H1 (cell line): ENCODE results near the gene ADGRL3. TPM values are rescaled to one million over a fixed set of nuclear protein-coding genes. Genes with fewer than 3 reads are reported as not detected.

Experiments used
- CTCF ChIA-PET: fragments of 300-600 bp; sonication (Branson Sonifier 250); formaldehyde crosslinking; loops from one replicate; lab custom pipeline; 2021; ENCODE audit not compliant: partially characterized antibody; lab: Charles Lee
- POLR2A ChIA-PET: fragments of 300-600 bp; sonication (Branson Sonifier 250); formaldehyde crosslinking; loops from one replicate; lab custom pipeline; 2021; ENCODE audit warnings: inconsistent platforms; ENCODE audit not compliant: partially characterized antibody; lab: Charles Lee
- DNase-seq, 2 experiments: peaks; one replicate each; pipeline versions ENCODE4 v3.0.0 to v3.0.0-alpha.2; 2010 to 2022; ENCODE audit warnings: low spot score in 2 of 2, low read depth in 1 of 2, mixed read lengths in 1 of 2
- FAIRE-seq: peaks from 2 replicates; lab custom pipeline; 2011; peaks lifted over from hg19 to GRCh38; lab: Jason Lieb, UNC
- H2AFZ ChIP-seq: 2 replicates; pipeline ENCODE4 v1.8.1; 2012; ENCODE audit warnings: low read length, inconsistent platforms
- H2AK5ac ChIP-seq: 2 replicates; pipeline ENCODE4 v1.6.1; 2013; ENCODE audit warnings: low read depth, low read length
- H2BK120ac ChIP-seq: replicated peaks from 2 replicates; pipeline ENCODE3; 2013; ENCODE audit warnings: low read depth, low read length, inconsistent platforms
- H2BK12ac ChIP-seq: 2 replicates; pipeline ENCODE4 v1.6.1; 2013; ENCODE audit warnings: low read depth, low read length
- H2BK15ac ChIP-seq: 2 replicates; pipeline ENCODE4 v1.6.1; 2013; ENCODE audit warnings: low read length
- H2BK20ac ChIP-seq: 2 replicates; pipeline ENCODE4 v1.6.1; 2013; ENCODE audit warnings: low read length
- H2BK5ac ChIP-seq: 2 replicates; pipeline ENCODE4 v1.6.1; 2013; ENCODE audit warnings: low read depth, low read length
- H3K14ac ChIP-seq: 2 replicates; pipeline ENCODE4 v1.6.1; 2013; ENCODE audit warnings: inconsistent platforms; ENCODE audit not compliant: insufficient read length
- H3K18ac ChIP-seq: 2 replicates; pipeline ENCODE4 v1.6.1; 2013; ENCODE audit warnings: low read length; ENCODE audit errors: extremely low read depth
- H3K23ac ChIP-seq: 2 replicates; pipeline ENCODE4 v1.6.1; 2013; ENCODE audit warnings: inconsistent platforms; ENCODE audit not compliant: insufficient read length
- H3K23me2 ChIP-seq: 2 replicates; pipeline ENCODE4 v1.6.1; 2013; ENCODE audit warnings: low read depth, low read length
- H3K27ac ChIP-seq: 2 replicates; pipeline ENCODE4 v1.6.1; 2011; ENCODE audit warnings: low read depth, low read length, inconsistent platforms
- H3K27me3 ChIP-seq, 4 experiments: replicated peaks in 1 of 4; 1 replicate in 1 of 4; 2 replicates in 3 of 4; pipeline versions ENCODE4 v1.6.1 to v1.8.1; 2011 to 2013; ENCODE audit warnings: low read length in 3 of 4, mild to moderate bottlenecking in 3 of 4, inconsistent platforms in 2 of 4, mixed read lengths in 2 of 4, moderate library complexity in 1 of 4; ENCODE audit not compliant: control insufficient read depth in 3 of 4, insufficient read depth in 3 of 4; ENCODE audit errors: extremely low read depth in 1 of 4
- H3K36me3 ChIP-seq, 4 experiments: 2 replicates each; pipeline versions ENCODE4 v1.6.1 to v1.8.1; 2011 to 2013; ENCODE audit warnings: mild to moderate bottlenecking in 4 of 4, low read length in 3 of 4, moderate library complexity in 2 of 4, control low read depth in 1 of 4, inconsistent platforms in 1 of 4; ENCODE audit not compliant: insufficient read depth in 4 of 4, control insufficient read depth in 2 of 4
- H3K4ac ChIP-seq: replicated peaks from 2 replicates; pipeline ENCODE3; 2013; ENCODE audit warnings: low read length, low read depth, mixed read lengths, inconsistent platforms; ENCODE audit not compliant: insufficient read length
- H3K4me1 ChIP-seq, 4 experiments: replicated peaks in 1 of 4; 1 replicate in 1 of 4; 2 replicates in 3 of 4; pipeline versions ENCODE4 v1.6.1 to v1.8.1; 2011 to 2013; ENCODE audit warnings: low read length in 3 of 4, inconsistent platforms in 2 of 4, mixed read lengths in 1 of 4; ENCODE audit not compliant: insufficient read depth in 4 of 4, control insufficient read depth in 3 of 4
- H3K4me2 ChIP-seq, 2 experiments: 2 replicates each; pipeline versions ENCODE4 v1.6.1 to v1.8.1; 2011 to 2013; ENCODE audit warnings: low read depth in 2 of 2, low read length in 2 of 2, control low read depth in 1 of 2, inconsistent platforms in 1 of 2, mild to moderate bottlenecking in 1 of 2; ENCODE audit not compliant: insufficient read depth in 1 of 2
- H3K4me3 ChIP-seq, 4 experiments: fragments of 200-600, 300-600 bp in 1 of 4; sonication (generic), shearing (Covaris generic), sonication (Bioruptor Twin) in 1 of 4; 2 replicates each; pipeline versions ENCODE4 v1.5.1 to v1.8.1; 2011 to 2016; ENCODE audit warnings: low read length in 4 of 4, low read depth in 3 of 4, control low read depth in 2 of 4, inconsistent platforms in 2 of 4, mild to moderate bottlenecking in 2 of 4, mixed read lengths in 1 of 4, moderate library complexity in 1 of 4; ENCODE audit not compliant: insufficient read depth in 2 of 4; ENCODE audit errors: extremely low read depth in 1 of 4
- H3K56ac ChIP-seq: replicated peaks from 2 replicates; pipeline ENCODE3; 2013; ENCODE audit warnings: low read depth, mild to moderate bottlenecking, mixed read lengths, low read length, inconsistent platforms; ENCODE audit not compliant: insufficient read length
- H3K79me1 ChIP-seq: 2 replicates; pipeline ENCODE4 v1.6.1; 2013; ENCODE audit warnings: low read depth, low read length, control low read depth
- H3K79me2 ChIP-seq, 2 experiments: 2 replicates each; pipeline versions ENCODE4 v1.6.1 to v1.8.1; 2012 to 2013; ENCODE audit warnings: low read length in 2 of 2, mild to moderate bottlenecking in 2 of 2, inconsistent platforms in 1 of 2; ENCODE audit not compliant: insufficient read depth in 2 of 2, control insufficient read depth in 1 of 2
- H3K9ac ChIP-seq, 4 experiments: replicated peaks in 1 of 4; 1 replicate in 1 of 4; 2 replicates in 3 of 4; pipeline versions ENCODE4 v1.6.1 to v1.8.1; 2011 to 2013; ENCODE audit warnings: low read depth in 3 of 4, low read length in 3 of 4, control low read depth in 2 of 4, mild to moderate bottlenecking in 2 of 4, moderate library complexity in 2 of 4, inconsistent platforms in 1 of 4; ENCODE audit errors: extremely low read depth in 1 of 4
- H3K9me3 ChIP-seq, 2 experiments: 2 replicates each; pipeline versions ENCODE4 v1.6.1 to v1.8.1; 2012 to 2013; ENCODE audit warnings: mild to moderate bottlenecking in 2 of 2, moderate library complexity in 2 of 2, control low read depth in 1 of 2, inconsistent platforms in 1 of 2, low read depth in 1 of 2, low read length in 1 of 2, mixed read lengths in 1 of 2; ENCODE audit not compliant: insufficient read depth in 2 of 2
- H4K20me1 ChIP-seq, 2 experiments: replicated peaks in 1 of 2; 2 replicates each; pipeline versions ENCODE3 to v1.8.1; 2011 to 2013; ENCODE audit warnings: inconsistent platforms in 2 of 2, low read length in 2 of 2, mild to moderate bottlenecking in 1 of 2; ENCODE audit not compliant: insufficient read depth in 2 of 2, control insufficient read depth in 1 of 2
- H4K5ac ChIP-seq: 2 replicates; pipeline ENCODE4 v1.6.1; 2013; ENCODE audit warnings: low read length, low read depth, mixed read lengths, inconsistent platforms; ENCODE audit not compliant: insufficient read length
- H4K8ac ChIP-seq: 2 replicates; pipeline ENCODE4 v1.8.0; 2013; ENCODE audit warnings: mild to moderate bottlenecking, moderate library complexity, low read length, inconsistent platforms; ENCODE audit not compliant: insufficient read depth; ENCODE audit errors: extremely low read depth
- H4K91ac ChIP-seq: replicated peaks from 2 replicates; pipeline ENCODE3; 2013; ENCODE audit warnings: low read length, mixed read lengths, inconsistent platforms; ENCODE audit not compliant: insufficient read length
- SP2 ChIP-seq: IDR thresholded peaks from 2 replicates; pipeline ENCODE4 v1.6.1; 2012; ENCODE audit warnings: mild to moderate bottlenecking, low read length, inconsistent platforms
- SUZ12 ChIP-seq: fragments of 200-600 bp; sonication (generic); IDR thresholded peaks from 2 replicates; pipeline ENCODE4 v1.6.1; 2012; ENCODE audit warnings: mild to moderate bottlenecking, inconsistent platforms, low read length, moderate library complexity, mixed read lengths
- WGBS, 2 experiments: shearing (Covaris generic) in 1 of 2; methylation state at CpG; one replicate each; pipeline versions ENCODE4 v1.1.6 to v1.1.7; 2013 to 2015; ENCODE audit warnings: low lambda C conversion rate in 2 of 2, mixed read lengths in 2 of 2, inconsistent platforms in 1 of 2, low coverage in 1 of 2, missing lambda C conversion rate in 1 of 2; ENCODE audit not compliant: insufficient replicate concordance in 2 of 2, insufficient coverage in 1 of 2, insufficient read length in 1 of 2; ENCODE audit errors: extremely low coverage in 1 of 2, missing lambda C conversion rate in 1 of 2; 5-methylcytosine and 5-hydroxymethylcytosine counted together
- polyA plus RNA-seq, 7 experiments: library from polyadenylated mRNA; depleted of rRNA in 3 of 7; stranded (reverse) in 5 of 7; unstranded in 2 of 7; fragments of >200 nt in 5 of 7; fragments of 200-250 nt in 2 of 7; gene quantifications; 1 replicate in 5 of 7; 2 replicates in 1 of 7; 4 replicates in 1 of 7; pipeline versions ENCODE4 v1.2.1 to v1.2.3, GENCODE V29; 2011 to 2013; ENCODE audit warnings: missing spikeins in 2 of 7, mixed read lengths in 2 of 7
- total RNA-seq: library from RNA; stranded (reverse); fragmentation: NEBNext Ultra II Directional; extraction: Animal tissue kit (Norgen Biotek cat#: 25700); gene quantifications from 2 replicates; pipeline ENCODE4 v1.2.1, GENCODE V29; 2021

ADGRL3 gene
- total and polyA plus RNA-seq, 2 of the 8 experiments (the other 6 are each of a cell fraction or from before 2014, with no cell fraction given) = 6.6 to 13.0 TPM

DNA sequence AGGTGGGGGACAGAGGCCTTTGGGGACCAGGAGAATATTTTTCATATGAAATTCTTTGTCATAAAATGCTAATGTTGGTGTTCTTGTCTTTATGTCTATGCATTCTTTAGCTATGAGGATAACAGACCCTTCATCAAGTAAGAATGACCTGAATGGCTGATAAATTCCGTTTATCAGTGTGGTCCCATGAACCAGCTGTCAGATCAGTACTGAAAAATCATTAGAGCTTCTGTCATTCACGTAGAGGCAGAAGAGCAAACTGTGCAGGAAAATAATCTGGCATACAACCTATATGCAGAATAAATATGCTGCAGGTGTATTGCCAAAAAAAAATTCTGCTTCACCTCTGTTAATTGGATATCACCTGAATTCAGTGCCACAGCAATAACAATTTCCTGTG lies 828.6 kb downstream of the ADGRL3 start:
- Histone ChIP-seq H4K20me1 (no peaks in the 10 kb centered on the region), H2BK12ac (no peak overlapping the region), H3K4me2 (no peak overlapping the region), H3K9ac (no peak overlapping the region), H2AK5ac (no peak overlapping the region), H3K79me2 (no peaks in the 10 kb centered on the region), H3K4me1 (no peaks in the 10 kb centered on the region), H3K18ac (no peak overlapping the region), H2BK120ac (no peak overlapping the region), H3K27ac (no peak overlapping the region), H2AFZ (no peak overlapping the region), H3K27me3 (no peaks in the 10 kb centered on the region), H4K91ac (no peak overlapping the region), H3K9me3 (no peaks in the 10 kb centered on the region), H2BK15ac (no peak overlapping the region), H3K79me1 (no peaks in the 10 kb centered on the region), H3K14ac (no peak overlapping the region), H3K23me2 (no peaks in the 10 kb centered on the region), H4K5ac (no peak overlapping the region), H2BK5ac (no peak overlapping the region), H4K8ac (no peak overlapping the region), H2BK20ac (no peak overlapping the region), H3K4ac (no peak overlapping the region), H3K36me3 (no peaks in the 10 kb centered on the region), H3K23ac (no peak overlapping the region), H3K4me3 (no peak overlapping the region), H3K56ac (no peak overlapping the region)
- no peak for DNase-seq
- FAIRE-seq = no peak
- POLR2A ChIA-PET = interaction anchor here (0.6 kb wide), 1 partner anchor 40 kb away, joined by 5 read pairs; no protein-coding TSS in a partner anchor
- CTCF ChIA-PET = interaction anchor here (0.7 kb wide), 1 partner anchor 18 kb away, joined by 3 read pairs; no protein-coding TSS in a partner anchor
- 82% methylated on average over 2 of the region's 2 CpGs; no CpG with 5 or more reads in 1 of the 2 experiments for WGBS, 2 experiments
- TF ChIP-seq SUZ12 = no peak
- TF ChIP-seq SP2 = no peak
